ENCODE measurements around the gene NXNL1. TPM values are rescaled to one million over a fixed set of nuclear protein-coding genes. Genes with fewer than 3 reads are reported as not detected.

Gene NXNL1
- total RNA-seq, 1 donor from 2014 or later: not detected

DNA sequence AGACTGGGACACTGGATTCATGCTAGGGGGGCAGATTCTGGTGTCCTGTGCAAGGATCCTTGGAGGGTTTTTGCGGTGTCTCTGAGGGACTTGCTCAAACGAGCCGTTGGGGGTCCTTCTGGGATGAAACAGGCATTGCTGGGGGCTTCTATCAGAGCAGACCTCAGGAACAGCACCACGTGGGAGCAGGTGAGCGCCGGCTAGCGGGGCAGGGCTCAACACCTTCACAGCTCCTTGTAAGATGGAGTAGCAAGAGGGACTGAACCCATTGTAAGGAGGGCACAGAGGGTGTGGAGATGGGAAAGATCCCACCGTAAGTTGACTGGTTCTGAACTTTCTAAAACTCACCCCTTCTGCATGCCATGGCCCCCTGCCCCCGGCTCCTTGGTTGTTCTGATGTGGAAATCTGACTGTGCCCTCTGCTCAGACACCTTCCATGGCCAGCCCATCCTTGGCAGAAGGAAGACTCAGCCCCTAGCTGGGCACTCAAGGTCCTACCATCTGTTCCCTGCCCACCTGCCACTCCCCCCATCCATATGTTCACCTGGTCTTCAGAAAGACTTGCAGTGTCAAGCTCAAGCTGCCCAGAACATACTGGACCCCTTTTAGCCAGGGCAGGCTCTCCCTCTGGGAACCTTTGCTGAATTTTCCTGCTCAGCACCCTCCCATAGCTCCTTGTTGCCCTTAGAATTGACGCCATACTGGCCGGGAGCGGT is 10.8 kb upstream of the NXNL1 start:
- no peaks in the 10 kb centered on the region for H3K27me3 ChIP-seq
- H3K27ac ChIP-seq: peak overlapping the region in 1 of 2 donors; percentile 91
- peaks cover 13 to 24% of the 10 kb centered on the region in 2 donors for H3K4me1 ChIP-seq
- no peak for TF ChIP-seq CTCF (IDR thresholded peaks at IDR 0.05)
- H3K36me3 ChIP-seq: no peaks in the 10 kb centered on the region
- H3K4me3 ChIP-seq: peak overlapping the region; percentile 87 to 89
- no peak for DNase-seq (ENCODE audit: low spot score in 2 of 2)
- no peaks in the 10 kb centered on the region for H3K9me3 ChIP-seq
- intact Hi-C loops (cut with DNase I): loop anchor here (2.0 to 5.0 kb wide), 2 partner anchors 51 to 394 kb away; partner anchors contain the start of genes HAUS8, MVB12A and MYO9B

DNA sequence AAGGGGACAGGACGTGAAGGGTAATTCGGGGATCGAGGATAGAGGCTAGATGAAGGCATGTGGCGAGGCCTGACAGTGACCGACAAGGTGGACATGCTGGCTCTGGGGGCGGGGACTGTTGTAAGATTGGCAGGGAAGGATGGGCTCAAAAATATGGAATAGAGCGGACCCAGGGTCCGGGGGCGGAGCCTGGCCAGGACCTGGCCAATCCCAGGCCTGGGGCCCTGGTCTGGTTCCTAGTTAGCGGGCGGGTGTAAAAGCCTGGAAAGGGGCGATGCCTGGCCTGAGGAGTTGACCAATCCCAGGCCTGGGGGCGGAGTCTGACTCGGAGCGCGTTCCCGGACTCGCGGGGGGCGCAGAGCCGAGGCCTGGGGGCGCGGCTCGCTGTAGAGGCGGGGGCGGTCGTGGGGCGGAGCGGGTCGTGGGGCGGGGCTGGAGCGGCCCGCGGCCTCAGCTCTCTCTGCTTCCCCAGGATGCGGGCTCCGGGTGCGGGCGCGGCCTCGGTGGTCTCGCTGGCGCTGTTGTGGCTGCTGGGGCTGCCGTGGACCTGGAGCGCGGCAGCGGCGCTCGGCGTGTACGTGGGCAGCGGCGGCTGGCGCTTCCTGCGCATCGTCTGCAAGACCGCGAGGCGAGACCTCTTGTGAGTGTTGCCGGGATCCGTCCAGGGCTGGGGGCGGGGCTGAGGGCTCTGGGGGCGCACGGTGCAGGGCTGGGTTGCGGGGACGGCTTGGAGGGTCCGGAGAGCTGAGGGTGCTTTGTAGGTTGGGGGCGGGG is 9.5 kb upstream of the NXNL1 start, which contains the start of gene SLC27A1:
TSS of gene SLC27A1 (plus strand) at position 457 of the 774 bp plus-strand sequence. CDS start at position 474, 17 bp downstream.
- no peak for TF ChIP-seq CTCF (IDR thresholded peaks at IDR 0.05)
- H3K27ac ChIP-seq: peak within 1 kb of the TSS; percentile 80 to 91
- H3K9me3 ChIP-seq: no peaks in the 10 kb centered on the region
- H3K36me3 ChIP-seq: no peaks in the 10 kb centered on the region
- intact Hi-C loops (cut with DNase I): loop anchor here (2.0 to 5.0 kb wide), 2 partner anchors 49 to 393 kb away; partner anchors contain the start of genes HAUS8, MVB12A and MYO9B
- H3K4me1 ChIP-seq: peaks cover 13 to 18% of the 10 kb centered on the region in 2 donors
- peak; percentile 98 to 100 for DNase-seq (ENCODE audit: low spot score in 2 of 2)
- H3K4me3 ChIP-seq: peak within 1 kb of the TSS; percentile 87 to 89
- H3K27me3 ChIP-seq: no peaks in the 10 kb centered on the region

DNA sequence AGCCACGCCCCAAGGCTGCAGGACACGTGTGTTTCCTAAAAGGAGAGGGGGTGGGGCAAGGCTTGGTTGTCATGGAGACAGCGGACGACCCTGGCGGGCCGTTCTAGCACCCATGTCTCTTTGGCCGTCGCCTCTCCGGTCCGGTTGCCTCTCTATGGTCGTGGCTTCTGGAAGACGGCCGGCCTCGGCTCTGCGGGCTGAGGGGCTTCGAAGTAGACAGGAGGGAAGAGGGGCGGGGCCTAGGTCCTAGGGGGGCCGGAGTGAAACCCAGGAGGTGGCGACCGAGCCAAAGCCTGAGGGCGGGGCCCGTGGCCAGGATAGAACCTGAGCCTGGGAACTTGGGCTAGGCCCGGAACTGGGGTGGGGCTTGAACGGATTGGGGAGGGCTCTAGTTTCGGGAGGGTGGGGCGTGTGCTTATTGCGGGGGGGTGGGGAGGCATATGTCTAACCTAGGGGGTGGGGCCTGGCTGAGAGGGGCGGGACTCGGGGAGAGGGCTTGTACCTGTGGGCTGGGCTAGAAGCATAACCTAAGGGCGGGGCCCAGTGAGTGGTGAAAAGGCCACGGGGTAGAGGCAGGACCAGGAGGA is 8.8 kb upstream of the NXNL1 start:
- H3K27ac ChIP-seq: peak overlapping the region; percentile 80 to 91
- no peaks in the 10 kb centered on the region for H3K9me3 ChIP-seq
- TF ChIP-seq CTCF (IDR thresholded peaks at IDR 0.05): no peak
- no peaks in the 10 kb centered on the region for H3K27me3 ChIP-seq
- peaks cover 13 to 15% of the 10 kb centered on the region in 2 donors for H3K4me1 ChIP-seq
- DNase-seq (ENCODE audit: low spot score in 2 of 2): peak; percentile 89 to 98
- H3K4me3 ChIP-seq: peak overlapping the region; percentile 87 to 89
- no peaks in the 10 kb centered on the region for H3K36me3 ChIP-seq
- intact Hi-C loops (cut with DNase I): loop anchor here (1.0 to 10.0 kb wide), 9 partner anchors 42 to 392 kb away; partner anchors contain the start of genes BABAM1, COLGALT1, GTPBP3 and HAUS8

- intact Hi-C loops (cut with DNase I): loop anchor here (1.0 to 10.0 kb wide), 7 partner anchors 42 to 204 kb away; partner anchors contain the start of genes BABAM1, COLGALT1, GTPBP3 and PGLS
- no peaks in the 10 kb centered on the region for H3K27me3 ChIP-seq
- H3K4me1 ChIP-seq: peaks cover 13 to 15% of the 10 kb centered on the region in 2 donors
- H3K36me3 ChIP-seq: no peaks in the 10 kb centered on the region
- TF ChIP-seq CTCF (IDR thresholded peaks at IDR 0.05): no peak
- no peaks in the 10 kb centered on the region for H3K9me3 ChIP-seq
- peak overlapping the region; percentile 87 to 89 for H3K4me3 ChIP-seq
- H3K27ac ChIP-seq: peak overlapping the region; percentile 80 to 91
- DNase-seq (ENCODE audit: low spot score in 2 of 2): no peak
These were observed 8.4 kb upstream of the NXNL1 start for GRCh38 chr19:17469092-17469480.
